GM03348 (cell line): ENCODE results near the gene ATXN7L3.
"Not testable (repeated sequence)": the region's sequence is repeated elsewhere in the genome, so short reads cannot be mapped to it uniquely, and the experiment has no call there.

Experiments used
- DNase-seq: peaks from one replicate; pipeline ENCODE4 v3.0.0; 2012; ENCODE audit warnings: low spot score

Gene ATXN7L3

GRCh38 chr17:44199553-44200477 lies at the start of gene ATXN7L3:
Gene ATXN7L3 (minus strand): TSS chr17:44199884. CDS start chr17:44198070, 1,814 bp downstream.
- DNase-seq = peak; percentile 99

- DNase-seq = no peak
Measured at GRCh38 chr17:44247876-44248736, 48.4 kb upstream of the ATXN7L3 start.

- DNase-seq = no peak
Measured at GRCh38 chr17:44247440-44247841, 47.8 kb upstream of the ATXN7L3 start.

DNA sequence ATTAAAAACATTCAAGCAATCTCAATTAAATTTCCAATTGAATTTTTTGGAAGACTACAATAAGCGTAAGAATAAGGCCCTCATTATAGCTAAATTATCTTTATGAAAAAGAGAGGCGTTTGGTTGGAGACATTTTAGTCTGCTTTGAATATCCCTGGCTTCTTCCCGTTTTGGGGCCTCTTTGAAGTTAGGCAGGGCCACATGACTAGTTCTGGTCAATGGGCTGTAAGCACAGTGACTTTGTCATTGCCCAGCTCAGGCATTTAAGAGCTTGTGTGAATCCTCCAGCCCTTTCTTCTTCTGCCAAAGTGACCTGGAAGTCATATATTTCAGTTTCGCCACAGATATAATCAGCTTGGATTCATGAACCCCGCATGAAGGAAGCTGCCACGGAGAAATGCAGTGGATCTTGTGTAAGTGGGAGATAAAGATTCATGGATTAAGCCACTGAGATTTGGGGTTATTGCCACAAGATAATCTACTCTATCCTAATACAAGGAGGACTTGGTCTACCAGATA lies 41.5 kb upstream of the ATXN7L3 start:
- no peak for DNase-seq

- not testable (repeated sequence) for DNase-seq
Measured at GRCh38 chr17:44237886-44238285, 38.2 kb upstream of the ATXN7L3 start.

- no peak for DNase-seq
Measured at GRCh38 chr17:44236444-44236991, 36.8 kb upstream of the ATXN7L3 start.

GRCh38 chr17:44235583-44235936 lies 35.9 kb upstream of the ATXN7L3 start:
- no peak for DNase-seq

- DNase-seq = no peak
Measured at GRCh38 chr17:44233582-44233981, 33.9 kb upstream of the ATXN7L3 start.

- no peak for DNase-seq
Measured at GRCh38 chr17:44232061-44232460, 32.4 kb upstream of the ATXN7L3 start.

- no peak for DNase-seq
Measured at GRCh38 chr17:44230140-44230539, 30.5 kb upstream of the ATXN7L3 start.

DNA sequence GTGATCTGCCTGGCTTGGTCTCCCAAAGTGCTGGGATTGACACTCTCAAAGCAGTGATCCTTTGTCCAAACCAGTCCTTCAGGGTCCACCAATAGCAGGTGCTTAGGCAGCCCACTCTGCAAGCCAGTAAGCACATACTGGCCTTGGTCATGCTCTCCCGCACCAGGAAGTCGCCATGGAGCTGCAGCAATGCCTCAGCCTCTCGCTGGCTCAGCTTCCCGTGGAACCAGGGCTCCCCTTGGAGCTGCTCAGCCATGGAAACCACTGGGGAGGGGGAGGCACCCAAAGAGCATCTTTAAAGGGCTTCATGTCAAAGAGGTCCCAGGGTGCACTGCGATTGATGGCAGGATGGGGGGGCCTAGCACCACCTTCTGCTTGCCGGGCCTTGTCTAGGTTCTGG lies 29.4 kb upstream of the ATXN7L3 start:
- DNase-seq = no peak

GRCh38 chr17:44223541-44224071 lies 23.9 kb upstream of the ATXN7L3 start:
- peak; percentile 39 for DNase-seq

- peak; percentile 93 for DNase-seq
Measured at GRCh38 chr17:44222112-44222869, 22.6 kb upstream of the ATXN7L3 start.

DNA sequence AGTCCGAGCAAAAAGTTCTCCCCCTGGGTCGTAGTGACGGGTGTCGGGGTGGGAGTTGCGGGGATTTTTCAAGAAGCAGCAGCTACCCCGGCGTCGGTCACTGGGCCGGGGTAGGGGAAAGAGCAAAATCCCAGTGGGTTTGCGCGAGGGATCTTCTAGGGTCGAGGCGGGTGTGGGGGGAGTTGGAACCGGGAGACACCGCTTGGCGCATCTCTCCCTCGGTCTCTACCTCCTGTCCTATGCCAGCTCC lies 22.1 kb upstream of the ATXN7L3 start:
- no peak for DNase-seq

DNA sequence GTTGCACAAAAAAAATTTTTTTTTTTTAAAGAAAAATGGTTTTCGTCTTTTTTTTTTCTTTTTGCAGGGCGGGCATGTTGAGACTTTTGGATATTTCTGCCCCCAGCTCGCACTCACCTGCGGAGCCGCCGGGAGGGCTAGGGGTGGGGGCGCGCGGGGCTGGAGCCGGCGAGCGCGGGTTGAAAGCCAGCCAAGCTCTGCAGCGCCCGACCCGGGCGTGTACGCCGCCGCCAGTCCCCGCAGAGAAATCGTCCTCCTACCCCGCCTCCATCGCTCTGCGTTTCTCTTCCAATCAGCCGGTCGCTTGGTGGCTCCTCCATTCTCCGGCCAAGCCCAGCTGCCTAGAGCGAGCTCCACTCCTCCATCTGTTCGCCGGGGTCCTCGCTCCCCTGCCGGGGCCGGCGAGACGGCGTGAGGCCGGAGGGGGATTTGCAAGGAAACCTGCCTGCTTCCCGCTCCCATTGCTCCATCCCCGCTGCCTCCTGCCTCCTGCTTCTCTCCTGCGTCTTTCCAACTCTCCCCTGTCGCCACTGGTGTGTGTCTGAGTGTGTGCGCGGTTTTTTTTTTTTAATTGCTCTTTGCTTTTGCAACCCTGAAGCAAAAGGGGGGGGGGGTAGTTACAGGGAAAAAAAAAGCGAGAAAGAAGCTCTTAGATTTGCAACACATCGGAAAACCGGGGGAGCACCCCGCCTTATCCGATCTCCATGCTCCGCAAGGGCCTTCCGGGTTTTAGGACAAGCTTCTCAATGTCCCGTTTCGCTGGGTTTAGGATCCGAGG lies 21.6 kb upstream of the ATXN7L3 start:
- DNase-seq = peak; percentile 88

- peak; percentile 87 for DNase-seq
Measured at GRCh38 chr17:44220213-44221083, 20.8 kb upstream of the ATXN7L3 start.

- DNase-seq = peak; percentile 76
Measured at GRCh38 chr17:44219616-44220212, 20.0 kb upstream of the ATXN7L3 start, which contains the start of gene UBTF. Gene UBTF (minus strand): TSS chr17:44219675. CDS start chr17:44218229, 1,446 bp downstream.

DNA sequence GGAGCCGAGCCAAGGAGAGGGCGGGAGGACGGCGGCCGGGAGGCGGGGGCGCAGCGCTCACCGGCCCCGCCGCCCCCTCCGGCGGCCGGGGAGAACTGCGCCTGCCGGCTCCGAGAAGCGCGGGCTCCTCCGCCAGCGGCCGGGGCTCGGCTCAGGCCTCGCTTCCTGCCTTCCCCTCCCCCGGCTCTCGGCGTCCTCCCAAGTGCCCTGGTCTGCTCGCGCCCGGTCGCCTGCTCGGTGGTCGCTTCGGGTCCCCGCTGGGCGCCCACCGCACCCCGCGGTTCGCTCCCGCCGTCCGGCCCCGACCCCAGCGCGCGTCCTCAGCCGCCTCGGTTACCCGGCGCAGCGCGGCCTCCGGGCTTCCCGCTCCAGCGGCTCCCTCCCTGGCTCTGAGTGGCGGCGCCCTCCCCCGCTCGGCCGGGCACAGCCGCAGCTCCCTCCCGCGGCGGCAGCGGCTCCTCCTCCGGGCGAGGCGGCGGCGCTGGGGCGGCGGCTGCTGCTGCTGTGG lies 19.5 kb upstream of the ATXN7L3 start:
- DNase-seq = peak; percentile 91
